GM19395 (cell line): Measurements from ENCODE around the gene SMOC1.

Experiments used
- ATAC-seq: cut with Tn5 transposase; IDR thresholded peaks from one replicate; pipeline ENCODE4 v1.9.1; 2021; ENCODE audit warnings: mild to moderate bottlenecking, moderate library complexity; ENCODE audit not compliant: unreplicated experiment

SMOC1 gene

GRCh38 chr14:70077005-70077404 lies 197.8 kb downstream of the SMOC1 start:
- no peak for ATAC-seq

- ATAC-seq: no peak
Measured at GRCh38 chr14:70077720-70078119, 198.5 kb downstream of the SMOC1 start.

GRCh38 chr14:70078329-70078728 lies 199.1 kb downstream of the SMOC1 start:
- no peak for ATAC-seq

- no peak for ATAC-seq
Measured at GRCh38 chr14:70080076-70080475, 200.9 kb downstream of the SMOC1 start.
